ENCODE results near the gene UBASH3A.

The UBASH3A gene

GRCh38 chr21:42471206-42471605 lies 67.5 kb downstream of the UBASH3A start:
- no peak for DNase-seq

GRCh38 chr21:42471716-42472330 lies 68.1 kb downstream of the UBASH3A start:
- no peak for DNase-seq

GRCh38 chr21:42472521-42472920 lies 68.8 kb downstream of the UBASH3A start:
- DNase-seq = no peak

GRCh38 chr21:42473498-42474042 lies 69.9 kb downstream of the UBASH3A start:
- no peak for DNase-seq

GRCh38 chr21:42474043-42474831 lies 70.5 kb downstream of the UBASH3A start:
- DNase-seq = peak in 1 of 2 experiments; percentile 11

- DNase-seq = no peak
Measured at GRCh38 chr21:42475036-42475435, 71.3 kb downstream of the UBASH3A start.

- no peak for DNase-seq
Measured at GRCh38 chr21:42475526-42476387, 72.1 kb downstream of the UBASH3A start.

GRCh38 chr21:42476388-42477331 lies 73.0 kb downstream of the UBASH3A start:
- no peak for DNase-seq

- DNase-seq = no peak
Measured at GRCh38 chr21:42478504-42478903, 74.8 kb downstream of the UBASH3A start.

- DNase-seq = no peak
Measured at GRCh38 chr21:42479582-42479981, 75.9 kb downstream of the UBASH3A start.

- no peak for DNase-seq
Measured at GRCh38 chr21:42480736-42481135, 77.0 kb downstream of the UBASH3A start.

- no peak for DNase-seq
Measured at GRCh38 chr21:42481169-42481568, 77.5 kb downstream of the UBASH3A start.

GRCh38 chr21:42484966-42485365 lies 81.3 kb downstream of the UBASH3A start:
- DNase-seq = no peak

- no peak for DNase-seq
Measured at GRCh38 chr21:42486072-42486471, 82.4 kb downstream of the UBASH3A start.

- no peak for DNase-seq
Measured at GRCh38 chr21:42486531-42486930, 82.8 kb downstream of the UBASH3A start.

- no peak for DNase-seq
Measured at GRCh38 chr21:42489006-42489563, 85.4 kb downstream of the UBASH3A start.

- no peak for DNase-seq
Measured at GRCh38 chr21:42489991-42490390, 86.3 kb downstream of the UBASH3A start.

GRCh38 chr21:42490720-42491119 lies 87.0 kb downstream of the UBASH3A start:
- DNase-seq = no peak

GRCh38 chr21:42491328-42491727 lies 87.6 kb downstream of the UBASH3A start:
- DNase-seq = no peak

GRCh38 chr21:42492201-42492600 lies 88.5 kb downstream of the UBASH3A start:
- DNase-seq = no peak

Measured in NCI-H2081 (cell line).